ENCODE data around the gene ATF5. TPM values are rescaled to one million over a fixed set of nuclear protein-coding genes. Genes with fewer than 3 reads are reported as not detected.

ATF5 gene
- total RNA-seq, 1 experiment from 2014 or later: 19.0 TPM

DNA sequence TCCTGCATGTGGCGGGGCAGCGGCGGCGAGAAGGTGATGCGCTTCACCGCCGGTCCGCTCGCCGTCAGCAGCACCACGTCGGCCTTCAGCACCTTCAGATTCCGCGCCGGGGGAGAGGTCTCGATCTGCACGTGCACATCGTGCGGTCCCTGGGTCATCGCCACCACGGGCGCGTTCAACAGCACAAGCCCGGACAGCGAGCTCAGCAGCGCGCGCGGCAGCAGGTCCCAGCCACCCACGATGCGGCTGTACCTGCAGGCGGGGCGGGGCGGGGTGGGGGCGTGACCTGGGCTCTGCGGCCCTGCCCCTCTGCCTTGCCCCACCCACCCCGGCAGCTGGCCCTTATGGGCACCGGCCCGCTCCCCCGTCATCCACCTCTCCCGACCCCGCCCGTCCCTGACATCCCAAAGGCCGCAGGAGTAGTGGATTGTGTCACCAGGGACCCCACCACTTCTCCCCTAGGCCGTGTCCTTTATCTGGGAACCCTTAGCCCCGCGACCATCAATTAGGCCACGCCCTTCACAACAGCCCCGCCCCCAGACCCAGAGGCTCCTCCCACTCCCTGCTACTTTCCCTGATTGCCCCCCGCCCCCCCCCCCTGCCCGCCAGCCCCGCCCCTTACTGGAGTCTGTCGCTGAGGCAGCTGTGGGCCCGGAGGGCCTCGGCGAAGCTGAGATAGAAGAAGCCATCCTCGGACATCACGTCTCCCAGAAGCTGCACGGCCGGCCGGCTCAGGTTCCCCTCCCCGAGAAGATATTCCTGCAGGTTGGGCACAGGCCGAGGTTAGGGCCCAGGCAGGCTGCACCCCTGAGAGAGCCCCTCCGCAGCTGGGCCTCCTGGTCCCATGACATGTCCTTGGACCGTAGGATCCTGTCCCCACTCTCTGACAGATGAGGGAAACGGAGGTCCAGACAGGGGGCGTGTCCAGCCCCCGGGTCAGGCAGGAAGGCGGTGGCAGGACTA lies 38.4 kb upstream of the ATF5 start:
- no peak overlapping the region for H3K4me3 ChIP-seq
- H3K9me3 ChIP-seq: no peaks in the 10 kb centered on the region
- H3K27me3 ChIP-seq: no peaks in the 10 kb centered on the region
- H3K36me3 ChIP-seq: no peaks in the 10 kb centered on the region
- DNase-seq: no peak

DNA sequence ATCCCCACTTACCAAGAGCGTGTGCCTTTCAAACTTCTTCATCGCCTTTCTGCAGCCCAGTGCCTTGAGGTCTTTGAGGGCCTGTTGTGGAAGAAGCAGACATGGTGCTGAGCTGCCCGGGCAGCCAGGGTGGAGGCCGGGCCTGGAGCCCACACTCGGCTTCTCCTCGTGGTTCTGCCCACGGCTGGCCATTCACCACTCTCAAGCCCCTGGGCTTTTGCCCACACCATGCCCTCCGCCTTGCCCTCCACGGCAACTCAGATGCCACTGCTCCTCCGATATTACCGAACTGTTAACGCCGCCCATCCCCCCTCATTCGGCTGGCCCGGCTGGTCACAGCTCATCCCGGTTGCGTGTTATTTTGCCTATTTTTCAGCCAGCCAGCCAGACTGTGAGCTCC lies 37.6 kb upstream of the ATF5 start:
- Histone ChIP-seq H3K27me3 (no peaks in the 10 kb centered on the region), H3K9me3 (no peaks in the 10 kb centered on the region), H3K4me3 (no peak overlapping the region), H3K36me3 (no peaks in the 10 kb centered on the region)
- no peak for DNase-seq

DNA sequence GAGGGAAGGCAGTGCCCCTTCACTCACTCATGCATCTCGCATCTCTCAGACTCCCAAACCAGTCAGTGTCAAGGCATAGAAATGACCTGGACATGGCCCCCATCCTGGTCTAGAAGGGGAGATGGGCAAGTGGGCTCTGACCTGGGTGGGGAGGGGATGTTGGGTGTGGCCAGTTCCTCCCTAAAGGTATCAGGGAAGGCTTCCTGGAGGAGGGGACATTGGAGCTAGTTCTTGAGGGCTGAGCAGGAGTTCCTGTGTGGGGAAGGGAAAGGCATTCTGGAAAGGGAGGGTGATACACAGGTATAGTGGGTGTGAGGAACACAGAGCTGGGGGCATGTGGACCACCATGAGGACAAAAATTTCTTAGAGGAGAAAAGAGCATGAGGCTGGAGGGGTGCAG lies 36.3 kb upstream of the ATF5 start:
- no peaks in the 10 kb centered on the region for H3K9me3 ChIP-seq
- no peaks in the 10 kb centered on the region for H3K36me3 ChIP-seq
- no peaks in the 10 kb centered on the region for H3K27me3 ChIP-seq
- no peak overlapping the region for H3K4me3 ChIP-seq
- DNase-seq: no peak

DNA sequence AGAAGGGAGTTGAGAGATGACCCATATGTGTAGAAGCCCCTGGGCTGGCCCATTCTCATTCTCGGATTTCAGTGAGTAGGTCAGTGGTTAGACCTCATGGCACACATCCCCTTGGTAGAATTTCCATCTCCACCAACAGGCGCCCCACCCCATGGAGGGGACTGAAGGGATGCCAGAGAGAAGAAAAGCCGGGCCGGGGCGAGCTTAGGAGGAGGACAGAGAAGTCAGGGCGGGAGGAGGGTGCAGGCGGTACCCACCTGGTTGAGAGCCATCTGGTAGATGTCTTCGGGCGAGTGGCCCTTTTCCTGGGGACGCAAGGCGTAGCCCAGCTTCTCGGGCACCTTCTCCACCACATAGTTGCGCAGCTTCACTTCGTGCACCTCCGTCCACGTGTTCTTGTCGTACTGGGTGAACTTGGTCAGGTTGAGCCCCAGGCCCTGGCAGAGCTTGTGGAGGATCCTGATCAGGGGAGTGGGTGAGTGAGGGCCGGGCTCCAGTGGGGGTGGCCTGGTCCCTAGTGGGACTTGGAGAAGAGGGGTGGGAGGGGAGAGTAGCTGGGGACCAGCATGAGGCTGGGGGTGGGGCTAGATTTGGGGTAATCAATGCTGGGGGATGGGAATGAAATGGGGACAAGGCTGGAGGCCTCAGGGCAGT lies 34.9 kb upstream of the ATF5 start:
- Histone ChIP-seq H3K4me3 (no peak overlapping the region), H3K27me3 (no peaks in the 10 kb centered on the region), H3K36me3 (no peaks in the 10 kb centered on the region), H3K9me3 (no peaks in the 10 kb centered on the region)
- no peak for DNase-seq

DNA sequence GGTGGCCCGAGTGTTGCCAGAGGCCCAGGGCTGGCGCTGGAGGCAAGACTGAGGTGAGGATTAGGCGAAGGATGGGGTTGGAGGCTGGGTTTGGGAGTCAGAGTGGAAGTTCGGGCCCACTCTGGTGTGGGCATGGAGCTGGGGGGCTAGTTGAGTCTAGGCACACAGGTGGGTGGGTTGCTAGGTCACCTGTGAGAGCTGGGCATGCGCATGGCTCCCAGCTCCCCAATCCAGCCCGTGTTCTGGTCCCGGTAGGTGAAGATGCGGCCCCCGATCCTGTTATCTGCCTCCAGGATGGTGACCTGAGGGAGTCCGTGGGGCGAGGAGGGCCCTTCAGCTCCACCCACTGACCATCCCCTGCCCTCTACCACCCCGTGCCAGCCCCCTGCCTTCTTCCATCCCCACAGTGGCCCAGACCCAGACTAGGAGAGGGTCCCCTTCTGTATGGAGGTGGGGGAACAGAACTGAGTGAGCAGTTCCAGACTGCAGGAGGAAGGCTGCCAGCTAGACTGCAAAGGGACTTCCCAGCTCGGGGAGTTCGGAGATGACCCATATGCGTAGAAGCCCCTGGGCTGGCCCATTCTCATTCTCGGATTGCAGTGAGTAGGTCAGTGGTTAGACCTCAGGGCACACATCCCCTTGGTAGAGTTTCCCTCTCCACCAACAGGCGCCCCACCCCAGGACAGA lies 34.0 kb upstream of the ATF5 start:
- Histone ChIP-seq H3K4me3 (no peak overlapping the region), H3K27me3 (no peaks in the 10 kb centered on the region), H3K36me3 (no peaks in the 10 kb centered on the region), H3K9me3 (no peaks in the 10 kb centered on the region)
- no peak for DNase-seq

DNA sequence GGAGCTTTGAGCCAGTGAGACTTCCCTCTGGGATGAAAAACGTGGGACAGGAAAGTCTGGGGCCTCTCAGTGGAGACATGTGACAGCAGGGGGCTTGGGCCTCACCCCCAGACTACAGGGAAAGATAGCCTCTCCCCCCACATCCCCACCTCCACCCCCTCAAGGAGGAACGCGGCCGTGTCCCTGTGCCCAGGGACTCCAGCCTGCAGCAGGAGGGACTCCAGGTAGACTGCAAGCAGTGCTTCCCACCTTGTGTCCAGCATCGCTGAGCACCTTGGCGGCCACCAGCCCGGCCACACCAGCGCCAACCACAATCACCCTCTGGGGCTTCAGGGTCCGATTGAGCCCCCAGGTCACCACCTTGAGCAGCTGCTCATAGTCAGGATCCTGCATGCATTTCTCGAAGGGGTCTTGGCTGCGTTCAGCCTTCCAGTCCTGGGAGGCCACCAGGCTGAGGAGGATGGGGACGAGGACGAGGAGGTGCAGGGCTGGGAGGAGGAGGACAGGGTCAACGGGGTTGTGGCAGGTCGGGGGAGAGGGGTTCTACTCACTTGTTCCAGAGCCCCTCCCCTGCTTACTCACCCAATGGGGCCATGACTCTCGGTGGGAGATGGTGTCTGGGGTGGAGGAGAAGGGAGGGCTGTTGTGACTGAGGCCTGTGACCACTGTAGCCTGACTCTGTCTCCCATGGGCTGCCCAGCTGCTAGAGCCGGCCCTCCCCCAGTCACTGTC lies 33.3 kb upstream of the ATF5 start:
- Histone ChIP-seq H3K36me3 (no peaks in the 10 kb centered on the region), H3K27me3 (no peaks in the 10 kb centered on the region), H3K9me3 (no peaks in the 10 kb centered on the region), H3K4me3 (no peak overlapping the region)
- DNase-seq: no peak

DNA sequence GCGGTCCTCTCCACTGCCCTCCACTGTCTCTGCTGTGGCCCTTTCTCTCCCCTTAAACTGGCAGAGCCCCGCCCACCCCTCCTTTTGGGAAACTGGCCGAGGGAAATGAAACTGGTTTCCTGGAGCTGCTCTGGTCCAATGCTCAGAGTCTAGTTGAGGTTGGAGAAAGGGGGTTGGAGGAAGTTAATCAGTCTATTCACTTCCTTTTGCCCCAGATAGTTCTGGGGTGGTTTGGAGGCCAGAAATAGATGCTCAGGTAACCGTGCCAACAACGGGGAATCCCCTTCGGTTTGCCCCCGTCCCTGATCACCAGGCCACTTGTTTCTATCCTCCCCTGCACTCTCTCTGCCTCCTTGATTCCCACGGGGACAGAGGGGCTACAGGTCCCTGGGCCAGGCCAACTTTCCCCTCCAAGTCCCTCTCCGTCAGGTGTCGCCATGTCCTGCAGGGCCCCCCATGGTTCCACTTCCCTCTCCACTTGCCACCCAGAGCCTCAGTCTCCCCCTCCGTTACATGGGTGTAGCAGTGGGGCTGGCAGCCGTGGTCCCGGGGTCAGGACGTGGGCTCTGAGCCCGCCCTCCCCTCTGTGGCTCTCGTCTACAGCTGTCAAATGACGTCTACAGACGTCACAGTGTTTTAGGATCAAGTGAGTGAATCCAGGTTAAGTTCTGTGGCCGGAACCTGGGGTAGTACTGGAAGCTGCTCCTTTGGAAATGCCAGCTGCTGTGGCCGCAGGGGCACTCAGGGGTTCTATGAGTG lies 32.0 kb upstream of the ATF5 start, which contains the start of gene IL4I1:
IL4I1 (minus strand) TSS at position 25 of the 759 bp plus-strand sequence. CDS start 727 bp downstream, outside the sequence.
- Histone ChIP-seq H3K27me3 (no peaks in the 10 kb centered on the region), H3K4me3 (no peak within 1 kb of the TSS), H3K36me3 (no peaks in the 10 kb centered on the region), H3K9me3 (no peaks in the 10 kb centered on the region)
- no peak for DNase-seq

DNA sequence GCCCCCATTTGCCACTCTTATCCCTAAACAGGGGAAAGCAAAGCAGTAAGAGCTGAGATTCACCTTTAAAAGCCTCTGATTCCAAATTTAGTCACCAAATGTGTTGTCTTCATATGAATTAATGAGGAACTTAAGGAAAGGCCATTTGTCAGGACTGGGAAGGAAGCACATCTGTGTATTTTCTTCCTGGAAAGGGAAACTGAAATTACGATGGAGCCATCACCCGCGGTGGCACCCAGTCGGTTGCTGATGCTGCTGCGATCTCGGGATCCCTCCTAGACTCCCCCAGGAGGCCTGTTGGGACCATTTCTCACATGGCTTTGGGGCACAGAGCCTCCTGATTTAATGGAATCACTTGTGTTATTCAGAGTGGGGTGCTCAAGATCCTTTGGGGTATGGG lies 24.9 kb upstream of the ATF5 start:
- Histone ChIP-seq H3K36me3 (peaks cover 28% of the 10 kb centered on the region), H3K4me3 (no peak overlapping the region), H3K27me3 (no peaks in the 10 kb centered on the region), H3K9me3 (no peaks in the 10 kb centered on the region)
- no peak for DNase-seq

DNA sequence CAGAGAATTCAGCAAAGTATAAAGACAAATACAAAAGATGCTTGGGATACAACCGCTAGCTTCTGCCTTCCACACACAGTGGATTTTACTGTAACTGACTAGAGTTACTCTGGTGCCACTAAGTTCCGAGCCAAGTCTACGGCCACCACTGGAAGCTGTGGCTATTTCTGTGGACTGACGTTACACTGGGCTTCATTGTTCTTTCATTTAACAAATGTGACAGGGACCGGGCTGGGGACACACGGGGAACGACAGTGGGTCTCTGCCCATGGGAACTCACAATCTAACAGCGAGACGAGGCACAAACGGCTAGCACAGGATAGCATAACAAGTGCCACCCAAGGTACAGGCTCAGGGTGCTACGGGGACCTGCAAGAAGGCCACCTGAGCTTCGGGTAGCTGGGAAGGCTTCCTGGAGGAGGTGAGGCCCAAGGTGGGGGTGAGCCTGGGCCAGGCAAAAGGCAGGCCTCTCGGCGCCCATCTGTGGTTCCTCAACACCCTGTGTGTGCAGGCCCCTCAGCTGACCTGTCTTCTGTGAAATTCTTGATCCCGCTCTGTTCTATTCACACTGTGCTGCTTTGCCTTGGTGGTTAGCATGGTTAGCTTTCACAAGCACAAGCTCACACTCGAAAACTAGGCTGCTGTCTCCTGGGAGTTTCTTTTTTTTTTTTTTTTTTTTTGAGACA lies 22.0 kb upstream of the ATF5 start:
- no peaks in the 10 kb centered on the region for H3K9me3 ChIP-seq

DNA sequence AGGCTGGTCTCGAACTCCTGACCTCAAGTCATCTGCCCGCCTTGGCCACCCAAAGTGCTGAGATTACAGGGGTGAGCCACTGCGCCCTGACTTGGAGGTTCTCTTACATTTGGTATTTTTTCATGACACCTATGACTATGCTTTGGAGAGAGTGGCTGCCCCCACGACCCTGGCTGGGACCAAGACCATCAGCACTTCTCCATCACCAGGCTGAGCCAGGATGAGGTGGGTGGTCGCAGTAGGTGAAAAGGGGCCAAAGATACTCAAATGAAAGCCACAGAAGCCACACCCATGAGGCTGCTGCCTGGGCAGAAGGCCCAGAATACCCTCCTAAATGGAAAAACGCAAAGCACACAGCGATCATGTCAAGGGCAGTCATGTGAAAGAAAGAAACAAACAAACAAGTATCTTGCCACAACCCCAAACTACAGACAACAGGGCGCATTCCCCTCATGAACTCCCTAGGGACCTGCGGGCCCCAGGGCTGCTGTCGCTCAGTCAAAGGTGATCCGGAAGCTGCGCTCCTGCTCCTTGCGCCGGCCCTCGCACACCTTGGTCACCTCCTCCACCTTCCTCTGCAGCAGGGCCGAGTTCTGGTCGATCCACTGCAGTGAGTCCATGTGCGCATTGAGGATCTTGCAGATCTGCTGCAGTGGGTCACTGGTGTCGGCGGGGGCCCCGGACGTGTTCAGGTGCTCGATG lies 21.1 kb upstream of the ATF5 start:
- no peaks in the 10 kb centered on the region for H3K27me3 ChIP-seq
- peaks cover 62% of the 10 kb centered on the region for H3K36me3 ChIP-seq
- H3K9me3 ChIP-seq: no peaks in the 10 kb centered on the region
- no peak overlapping the region for H3K4me3 ChIP-seq
- no peak for DNase-seq

More for the DNA sequence above, 22.0 kb upstream of the ATF5 start:
- Histone ChIP-seq H3K4me3 (no peak overlapping the region), H3K36me3 (peaks cover 54% of the 10 kb centered on the region), H3K27me3 (no peaks in the 10 kb centered on the region)
- no peak for DNase-seq

DNA sequence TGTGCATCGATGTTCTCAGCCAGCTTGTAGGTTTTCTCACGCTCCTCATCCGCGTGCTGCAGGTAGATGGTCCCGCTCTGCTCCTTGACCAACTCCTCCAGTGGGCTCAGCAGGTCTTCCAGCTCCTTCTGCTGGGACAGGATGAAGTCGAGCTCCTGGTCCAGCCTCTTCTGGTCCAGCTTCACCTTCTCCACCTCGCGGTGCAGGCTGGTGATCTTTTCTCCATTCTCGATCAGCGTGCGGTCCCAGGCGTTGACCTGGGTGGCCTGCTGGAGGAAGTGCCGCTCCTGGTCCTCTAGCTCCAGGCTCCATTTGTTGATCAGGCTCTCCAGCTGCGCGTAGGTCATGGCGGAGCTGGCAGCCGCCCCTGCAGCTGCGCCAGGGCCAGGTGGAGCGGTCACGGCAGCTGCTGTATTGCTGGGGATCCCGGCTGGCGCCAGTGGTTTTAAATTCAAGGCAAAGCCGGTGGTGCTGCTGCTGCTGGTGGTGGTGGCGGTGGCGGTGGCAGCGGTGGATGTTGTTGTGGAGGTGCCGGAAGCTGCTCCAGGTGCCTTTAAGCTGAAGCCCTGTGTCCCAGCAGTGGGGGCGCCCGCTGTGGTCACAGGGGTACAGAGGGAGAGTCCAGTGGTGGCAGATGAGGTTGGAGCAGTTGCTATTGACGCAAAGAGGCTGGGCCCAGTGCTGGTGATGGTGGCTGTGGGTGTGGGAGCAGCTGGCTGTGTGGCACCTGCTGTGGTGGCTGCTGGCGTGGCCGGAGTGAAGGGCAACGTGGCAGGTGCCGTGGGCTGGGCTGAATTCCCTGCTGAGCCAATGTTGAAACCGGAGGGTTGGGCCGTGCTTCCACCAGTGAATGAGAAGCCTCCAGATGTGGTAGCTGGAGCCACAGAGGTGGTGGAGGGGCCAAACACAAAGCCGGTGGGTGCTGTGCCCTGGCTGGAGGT lies 20.3 kb upstream of the ATF5 start:
- no peak overlapping the region for H3K4me3 ChIP-seq
- no peak for DNase-seq
- no peaks in the 10 kb centered on the region for H3K9me3 ChIP-seq
- H3K27me3 ChIP-seq: no peaks in the 10 kb centered on the region
- peaks cover 70% of the 10 kb centered on the region for H3K36me3 ChIP-seq

DNA sequence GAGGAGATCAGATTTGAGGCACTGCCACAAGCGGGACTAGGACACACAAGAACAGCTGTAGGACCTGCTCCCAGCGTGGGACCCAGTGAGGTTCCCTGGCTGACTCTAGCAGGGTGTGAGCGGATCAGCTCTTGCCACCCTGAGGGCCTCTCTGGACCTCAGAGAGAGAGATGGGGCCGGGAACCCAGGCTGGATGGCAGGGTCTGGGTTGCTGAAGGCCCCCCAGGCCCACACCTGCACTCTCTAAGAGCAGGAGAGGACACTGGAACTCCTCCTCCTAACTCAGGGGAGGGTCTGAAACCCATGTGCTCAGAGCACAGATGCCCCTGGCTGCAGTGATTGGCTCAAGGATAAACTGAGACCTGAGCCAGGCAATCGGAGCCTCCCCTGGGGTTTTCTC lies 18.8 kb upstream of the ATF5 start:
- H3K4me3 ChIP-seq: no peak overlapping the region
- H3K9me3 ChIP-seq: no peaks in the 10 kb centered on the region
- DNase-seq: no peak
- no peaks in the 10 kb centered on the region for H3K27me3 ChIP-seq
- H3K36me3 ChIP-seq: peaks cover 81% of the 10 kb centered on the region

DNA sequence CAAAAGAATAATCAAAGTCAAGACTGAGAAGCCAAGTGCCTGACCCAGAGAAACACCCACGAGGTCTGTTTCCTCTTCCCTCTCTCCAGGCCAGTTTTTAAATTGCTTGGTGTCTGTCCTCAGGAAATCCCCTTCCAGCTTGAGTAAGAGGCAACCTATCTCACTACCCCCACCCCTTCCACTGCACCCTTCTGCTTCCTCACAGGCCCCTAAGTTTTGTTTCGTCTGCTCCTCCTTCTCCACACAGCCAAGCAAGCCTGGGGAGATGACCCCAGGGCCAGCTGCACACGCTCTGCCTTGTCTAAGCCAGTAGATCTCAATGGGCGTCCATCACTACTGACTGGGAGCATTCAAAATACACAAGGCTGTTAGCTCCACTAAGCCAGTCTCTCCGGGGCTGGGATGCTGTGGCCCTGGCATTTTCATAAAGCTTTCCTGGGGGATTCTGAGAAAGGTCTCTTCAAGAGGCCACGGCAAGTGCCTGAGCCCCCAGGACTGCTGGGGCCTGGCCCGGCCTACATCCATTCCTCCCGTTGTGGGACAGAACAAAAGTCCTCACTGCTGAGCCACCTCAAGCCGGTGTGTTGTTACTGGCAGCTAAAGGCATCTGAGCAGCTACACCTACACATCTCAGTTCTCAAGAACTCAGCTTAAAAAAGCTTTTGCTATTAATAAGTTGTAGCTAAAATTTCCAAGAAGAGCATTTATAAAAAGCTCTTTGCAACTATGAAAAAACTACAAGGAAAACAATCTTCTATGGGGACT lies 17.4 kb upstream of the ATF5 start:
- Histone ChIP-seq H3K4me3 (no peak overlapping the region), H3K9me3 (no peaks in the 10 kb centered on the region), H3K36me3 (peaks cover 93% of the 10 kb centered on the region), H3K27me3 (no peaks in the 10 kb centered on the region)
- DNase-seq: no peak

Measured in MG63 (cell line).